NCI-H2196 treated with DMSO at 0.1 percent for 48 hours (cell line): ENCODE results near the gene CCL18.
"Not testable (repeated sequence)": the region's sequence is repeated elsewhere in the genome, so short reads cannot be mapped to it uniquely, and the experiment has no call there.

ENCODE experiments used
- DNase-seq: peaks from one replicate; lab custom pipeline; 2025; ENCODE audit not compliant: unreplicated experiment; lab: John Stamatoyannopoulos, UW

CCL18 gene

DNA sequence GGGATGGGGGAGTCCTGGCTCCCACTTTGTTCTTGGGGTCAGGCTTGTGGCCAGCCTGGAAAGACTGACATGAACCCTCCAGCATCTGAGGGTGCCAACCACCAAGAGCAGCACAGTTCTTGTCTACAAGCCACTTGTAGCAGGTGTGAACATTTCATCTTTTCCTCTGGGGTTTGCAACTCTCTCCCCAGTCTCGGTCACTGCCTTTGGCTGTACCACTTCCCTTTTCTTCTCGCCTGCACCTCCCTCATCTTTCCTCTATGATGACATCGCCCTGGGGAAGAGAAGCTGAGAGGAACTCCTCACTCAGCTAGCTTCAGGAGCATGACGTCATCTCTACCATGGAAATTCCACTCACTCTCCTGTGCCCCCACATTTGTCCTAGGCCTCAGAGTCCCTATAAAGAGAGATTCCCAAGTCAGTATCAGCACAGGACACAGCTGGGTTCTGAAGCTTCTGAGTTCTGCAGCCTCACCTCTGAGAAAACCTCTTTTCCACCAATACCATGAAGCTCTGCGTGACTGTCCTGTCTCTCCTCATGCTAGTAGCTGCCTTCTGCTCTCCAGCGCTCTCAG lies 39.4 kb downstream of the CCL18 start, which contains the start of gene CCL4:
Gene CCL4, plus strand, starts transcription at position 427 of the 575 bp plus-strand sequence. Its CDS starts 79 bp downstream, at position 506.
- not testable (repeated sequence) for DNase-seq

DNA sequence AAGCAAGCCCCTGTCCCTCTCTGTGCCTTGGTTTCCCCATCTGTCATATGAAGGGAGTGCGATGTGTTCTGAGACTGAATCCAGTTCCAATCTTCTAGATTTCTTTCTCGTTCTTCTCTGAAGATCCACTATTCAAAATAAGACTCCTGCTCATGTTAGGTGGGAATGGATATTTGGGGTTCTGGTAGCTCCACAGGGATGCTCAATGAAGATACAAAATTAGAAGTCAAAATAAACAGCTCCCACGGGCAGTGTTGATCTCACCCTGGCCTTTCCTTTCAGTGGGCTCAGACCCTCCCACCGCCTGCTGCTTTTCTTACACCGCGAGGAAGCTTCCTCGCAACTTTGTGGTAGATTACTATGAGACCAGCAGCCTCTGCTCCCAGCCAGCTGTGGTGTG lies 40.2 kb downstream of the CCL18 start:
- DNase-seq, result not testable (repeated sequence)

DNA sequence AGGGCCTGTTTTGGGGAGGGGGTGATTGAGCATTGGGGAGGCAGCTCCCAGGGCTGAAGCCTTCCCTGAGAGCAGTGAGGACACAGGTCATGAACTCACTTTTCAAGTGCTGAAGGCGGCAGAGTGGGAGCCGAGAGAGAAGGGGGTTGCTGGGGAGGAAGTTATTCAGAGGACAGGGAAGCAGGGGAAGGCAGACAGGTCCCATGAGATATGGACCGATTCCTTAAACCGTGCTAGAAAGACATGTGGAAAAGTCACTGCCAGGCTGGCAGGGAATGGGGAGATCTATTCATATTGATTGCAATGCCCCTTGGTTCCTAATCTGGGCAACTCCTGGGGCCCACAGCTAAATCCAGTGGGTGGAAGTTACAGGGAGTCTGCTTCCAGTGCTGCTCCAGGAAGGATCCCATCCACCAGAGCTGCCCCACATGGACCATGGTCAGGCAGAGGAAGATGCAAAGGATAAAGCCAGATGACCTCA lies 40.7 kb downstream of the CCL18 start:
- DNase-seq, result no peak

DNA sequence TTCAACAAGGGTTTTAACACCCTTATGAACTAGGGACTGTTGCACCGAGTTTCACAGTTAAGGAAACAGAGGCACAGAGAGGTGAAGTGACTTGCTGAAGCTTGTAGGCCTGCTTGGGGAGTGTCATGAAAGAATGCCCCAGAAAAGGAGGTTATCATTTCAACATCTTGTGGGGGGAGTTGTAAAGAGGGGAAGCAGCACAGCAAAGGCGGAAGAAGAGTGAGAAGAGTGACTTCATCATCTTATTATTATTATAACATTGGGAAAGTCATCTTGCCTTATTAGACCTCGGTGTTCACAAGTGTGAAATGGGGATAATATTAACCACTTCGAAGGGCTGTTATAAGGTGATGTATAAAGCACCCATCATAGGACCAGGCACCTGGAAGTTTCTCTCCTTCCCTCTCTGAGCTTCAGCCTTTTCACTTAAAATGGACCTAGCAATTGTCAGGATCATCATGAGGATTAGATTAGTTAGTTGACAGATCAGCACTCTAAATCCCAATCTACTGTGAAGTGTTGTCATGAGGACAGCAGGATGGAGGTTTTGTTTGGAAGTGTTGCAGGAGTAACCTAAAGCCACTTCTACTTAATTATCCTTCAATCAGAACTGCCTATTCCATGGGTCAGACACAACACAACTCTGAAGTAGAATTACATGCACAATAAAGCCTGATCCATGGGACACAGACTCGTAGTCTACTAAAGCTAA lies 41.9 kb downstream of the CCL18 start:
- DNase-seq, result no peak

DNA sequence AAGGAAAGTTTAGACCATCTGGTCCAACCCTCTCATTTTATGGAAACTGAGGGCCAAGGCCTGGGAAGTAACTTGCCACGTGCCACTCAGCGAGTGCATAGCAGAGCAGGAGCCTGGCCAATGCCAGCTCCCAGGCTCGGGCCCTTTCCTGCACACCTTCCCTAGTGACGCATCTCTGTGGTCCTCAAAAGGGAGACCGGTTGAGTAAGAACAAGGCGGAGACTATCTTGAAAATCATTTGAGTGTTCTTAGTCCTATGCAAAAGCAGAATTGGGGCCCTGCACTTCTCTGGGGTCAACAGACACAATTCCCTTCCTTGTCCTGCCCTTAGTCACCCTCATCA lies 42.4 kb downstream of the CCL18 start:
- DNase-seq, result no peak

DNA sequence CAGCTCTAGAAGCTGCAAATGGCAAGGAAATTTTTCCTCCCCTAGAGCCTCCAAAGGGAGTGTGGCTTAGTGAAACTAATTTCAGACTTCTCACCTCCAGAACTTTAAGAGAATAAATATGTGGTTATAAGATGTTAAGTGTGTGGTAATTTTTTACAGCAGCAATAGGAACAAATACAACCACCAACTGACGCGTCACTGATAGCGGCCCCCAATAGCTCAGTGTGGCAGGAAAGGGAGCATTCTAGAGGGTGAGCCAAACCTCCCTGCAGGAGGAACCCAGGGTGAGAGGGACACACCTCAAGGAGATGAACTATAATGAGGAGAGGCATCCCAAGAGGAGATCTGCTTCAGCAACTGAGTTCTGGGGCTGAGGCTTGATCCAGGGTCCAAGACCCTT lies 43.6 kb downstream of the CCL18 start:
- DNase-seq, result no peak

DNA sequence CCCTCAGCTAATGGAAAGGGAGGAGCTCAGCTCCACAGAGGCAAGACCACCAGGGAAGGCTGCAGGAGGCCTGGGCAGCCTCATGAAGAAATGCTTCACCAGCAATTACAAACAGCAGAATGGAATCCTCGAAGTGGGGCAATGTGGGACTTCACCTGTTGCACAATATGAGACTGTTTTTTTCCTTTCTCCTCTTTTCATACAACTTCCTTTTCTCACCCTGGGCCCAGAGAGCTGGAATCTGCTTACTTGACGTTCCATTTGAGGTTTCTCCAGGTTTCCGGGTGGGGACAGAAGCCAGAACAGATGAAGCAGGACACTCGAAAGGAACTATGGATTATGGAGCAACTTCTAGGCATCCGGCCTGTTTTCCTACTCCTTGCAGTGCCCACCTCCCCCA lies 44.2 kb downstream of the CCL18 start:
- DNase-seq, result not testable (repeated sequence)

DNA sequence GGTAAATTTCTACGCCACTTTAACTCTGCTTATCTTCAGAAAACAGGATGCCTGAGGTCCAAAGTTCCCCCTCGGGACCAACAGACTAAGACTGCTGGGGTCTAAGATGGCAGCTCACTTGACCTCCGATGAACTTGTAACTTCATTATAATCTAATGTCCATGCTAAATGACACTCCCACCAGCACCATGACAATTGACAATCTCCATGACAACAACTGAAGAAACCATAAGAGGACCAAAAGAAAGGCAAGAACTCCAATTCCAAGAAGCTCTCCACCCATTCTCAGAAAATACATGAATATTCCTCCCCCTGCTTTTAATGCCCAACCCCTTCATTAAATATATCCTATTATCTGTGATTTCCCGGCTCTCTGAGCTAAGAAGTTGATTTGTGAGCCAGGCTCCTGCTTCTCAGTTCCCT lies 47.0 kb downstream of the CCL18 start:
- no peak for DNase-seq

DNA sequence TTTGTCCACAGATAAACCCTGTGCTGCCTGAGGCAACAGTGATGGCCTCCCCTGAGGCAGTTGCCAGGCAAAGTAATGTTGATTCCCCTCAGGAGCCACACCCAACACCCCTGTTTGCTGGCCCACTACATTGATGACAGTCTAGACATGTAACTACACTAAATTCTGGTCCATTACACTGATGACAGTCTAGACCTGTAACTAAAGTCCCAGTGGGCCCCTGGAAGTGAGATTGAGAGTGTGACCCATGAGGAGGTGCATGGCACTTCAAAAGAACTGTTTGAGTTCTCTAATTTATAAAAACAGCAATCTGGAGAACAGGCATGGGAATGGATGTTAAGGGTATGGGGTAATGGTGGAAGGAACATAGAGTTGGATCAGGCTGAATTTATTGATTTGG lies 48.5 kb downstream of the CCL18 start:
- DNase-seq, result no peak

DNA sequence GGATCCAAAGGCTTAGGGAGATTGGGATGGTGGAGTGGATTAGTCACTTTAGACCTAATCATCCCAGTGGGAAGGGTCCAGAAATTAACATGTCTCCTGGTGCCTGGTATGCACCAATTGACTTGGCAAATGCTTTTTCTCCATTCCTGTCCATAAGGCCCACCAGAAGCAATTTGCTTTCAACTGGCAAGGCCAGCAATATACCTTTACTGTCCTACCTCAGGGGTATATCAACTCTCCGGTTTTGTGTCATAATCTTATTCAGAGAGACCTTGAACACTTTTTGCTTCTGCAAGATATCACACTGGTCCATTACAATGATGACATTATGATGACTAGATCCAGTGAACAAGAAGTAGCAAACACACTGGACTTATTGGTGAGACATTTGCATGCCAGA lies 49.1 kb downstream of the CCL18 start:
- DNase-seq, result not testable (repeated sequence)

DNA sequence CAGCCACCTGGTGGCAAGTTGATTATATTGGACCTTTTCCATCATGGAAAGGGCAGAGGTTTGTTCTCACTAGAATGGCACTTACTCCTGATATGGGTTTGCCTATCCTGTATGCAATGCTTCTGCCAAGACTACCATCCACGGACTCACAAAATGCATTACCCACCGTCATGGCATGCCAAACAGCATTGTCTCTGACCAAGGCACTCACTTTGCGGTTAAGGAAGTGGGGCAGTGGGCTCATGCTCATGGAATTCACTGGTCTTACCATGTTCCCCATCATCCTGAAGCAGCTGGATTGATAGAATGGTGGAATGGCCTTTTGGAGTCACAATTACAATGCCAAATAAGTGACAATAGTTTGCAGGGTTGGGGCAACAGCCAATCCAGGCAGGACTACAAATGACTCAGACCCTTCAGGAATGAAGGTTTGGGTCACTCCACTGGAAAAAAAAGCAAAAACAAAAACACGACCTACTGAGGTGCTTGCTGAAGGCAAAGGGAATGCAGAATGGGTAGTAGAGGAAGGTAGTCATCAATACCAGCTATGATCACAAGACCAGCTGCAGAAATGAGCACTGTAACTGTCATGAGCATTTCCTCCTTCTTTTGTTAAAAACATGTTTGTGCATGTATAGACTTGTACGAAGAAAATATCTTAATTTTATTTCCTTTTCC lies 51.0 kb downstream of the CCL18 start:
- not testable (repeated sequence) for DNase-seq

DNA sequence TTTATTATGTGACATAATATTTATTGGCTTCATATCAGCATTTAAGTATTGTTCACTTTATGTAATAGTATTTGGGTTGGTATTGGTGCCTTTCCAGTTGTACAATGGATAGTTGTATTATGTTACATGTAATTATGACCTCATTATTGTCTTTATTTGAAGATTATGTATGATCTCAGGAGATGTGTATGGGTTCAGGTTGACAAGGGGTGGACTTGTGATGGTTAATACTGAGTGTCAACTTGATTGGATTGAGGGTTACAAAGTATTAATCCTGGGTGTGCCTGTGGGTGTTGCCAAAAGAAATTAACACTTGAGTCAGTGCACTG lies 51.5 kb downstream of the CCL18 start:
- DNase-seq, result not testable (repeated sequence)

DNA sequence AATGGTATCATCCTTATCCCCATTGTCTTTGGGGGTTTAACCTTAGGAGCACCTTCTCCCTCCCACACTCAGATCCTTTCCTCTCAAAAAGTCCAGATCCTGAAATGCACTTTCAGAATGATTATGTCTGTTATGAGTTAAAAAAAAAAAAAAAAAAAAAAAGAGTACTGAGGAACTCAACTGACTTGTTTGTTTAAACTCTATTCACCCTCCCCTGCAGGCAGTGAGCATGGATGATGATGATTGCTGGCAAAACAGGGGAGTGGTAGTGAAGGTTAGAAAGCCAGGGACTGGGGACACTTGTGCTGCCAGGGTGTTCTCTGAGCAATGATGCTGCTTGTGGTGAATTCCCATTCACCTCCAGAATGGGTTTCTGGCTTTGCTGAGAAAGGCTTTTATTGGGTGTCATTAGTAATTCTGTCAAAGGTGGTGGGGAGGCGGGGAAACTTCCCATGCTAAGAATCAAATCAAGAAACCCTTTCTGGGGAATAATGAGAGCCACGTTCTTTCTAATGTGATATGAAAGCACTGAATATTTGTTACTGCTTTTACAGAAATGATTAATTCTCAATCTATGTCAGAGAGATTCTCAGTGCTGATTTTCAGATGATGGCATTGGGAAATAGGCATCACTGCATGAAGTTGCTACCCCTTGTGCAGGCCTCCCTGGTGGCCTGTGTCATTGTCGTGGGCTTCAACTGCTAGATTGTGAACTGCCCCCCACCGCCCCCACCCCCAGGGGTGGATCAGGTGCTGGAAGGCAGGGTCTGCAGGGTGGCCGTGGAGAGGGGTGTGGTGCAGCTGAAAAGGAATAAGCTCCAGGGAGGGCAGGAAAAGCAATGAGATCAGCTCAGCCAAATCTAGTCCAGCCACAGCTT lies 53.7 kb downstream of the CCL18 start:
- DNase-seq, result no peak

DNA sequence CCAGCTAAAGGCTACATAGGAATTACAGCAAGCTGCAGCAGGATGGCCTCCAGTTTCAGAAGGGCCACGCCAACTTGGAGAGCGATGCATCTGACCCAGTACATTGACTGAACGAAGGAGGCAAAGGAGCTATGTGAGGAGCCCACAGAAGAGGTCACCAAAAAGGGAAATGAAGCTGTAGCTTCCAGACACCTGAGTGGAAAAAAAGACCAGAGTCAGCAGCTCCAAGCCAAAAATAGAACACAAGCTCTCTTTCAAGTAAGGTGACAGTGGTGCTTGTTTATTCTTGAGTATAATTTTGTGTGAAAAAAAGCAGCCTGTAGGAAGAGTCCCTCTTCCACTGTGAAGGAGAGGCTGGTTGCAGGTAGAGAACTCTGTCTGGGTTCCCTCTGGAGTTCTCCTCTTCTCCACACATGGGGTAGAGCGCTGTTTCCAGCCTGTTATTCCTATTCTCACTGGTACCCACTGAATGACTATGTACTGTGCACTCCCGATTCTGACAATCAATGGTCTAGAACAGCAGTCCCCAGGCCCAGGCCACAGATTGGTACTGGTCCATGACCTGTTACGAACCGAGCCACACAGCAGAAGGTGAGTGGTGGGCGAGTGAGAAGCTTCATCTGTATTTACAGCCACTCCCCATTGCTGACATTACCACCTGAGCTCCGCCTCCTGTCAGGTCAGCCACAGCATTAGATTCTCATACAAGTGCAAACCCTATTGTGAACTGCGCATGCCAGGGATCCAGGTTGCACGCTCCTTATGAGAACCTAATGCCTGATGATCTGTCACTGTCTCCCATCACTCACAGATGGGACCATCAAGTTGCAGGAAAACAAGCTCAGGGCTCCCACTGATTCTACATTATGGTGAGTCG lies 54.6 kb downstream of the CCL18 start:
- no peak for DNase-seq

DNA sequence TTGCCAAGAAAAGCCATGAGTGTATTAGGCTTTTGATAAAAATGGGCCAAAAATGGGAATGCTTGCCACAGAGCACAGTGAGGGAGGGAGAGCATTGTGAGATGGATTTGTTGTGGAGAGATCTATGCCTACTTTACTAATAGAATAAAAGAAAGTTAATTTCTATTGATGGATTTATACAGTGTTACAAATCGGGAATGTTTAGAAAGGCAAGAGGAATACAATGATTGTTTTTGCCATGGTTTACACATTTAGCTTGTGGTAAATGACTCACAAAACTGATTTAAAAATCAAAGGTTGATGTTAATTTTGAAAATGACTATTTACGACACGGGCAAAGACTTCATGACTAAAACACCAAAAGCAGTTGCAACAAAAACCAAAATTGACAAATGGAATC lies 56.1 kb downstream of the CCL18 start:
- no peak for DNase-seq

DNA sequence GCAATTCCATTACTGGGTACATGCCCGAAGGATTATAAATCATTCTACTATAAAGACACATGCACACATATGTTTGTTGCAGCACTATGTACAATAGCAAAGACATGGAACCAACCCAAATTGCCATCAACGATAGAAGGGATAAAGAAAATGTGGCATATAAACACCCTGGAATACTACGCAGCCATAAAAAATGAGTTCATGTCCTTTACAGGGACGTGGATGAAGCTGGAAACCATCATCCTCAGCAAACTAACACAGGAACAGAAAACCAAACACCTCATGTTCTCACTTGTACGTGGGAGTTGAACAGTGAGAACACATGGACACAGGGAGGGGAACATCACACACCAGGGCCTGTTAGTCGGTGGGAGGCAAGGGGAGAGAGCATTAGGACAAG lies 57.0 kb downstream of the CCL18 start:
- not testable (repeated sequence) for DNase-seq
